Chondrocyte (in vitro differentiated cells): ENCODE measurements around the gene KCNQ5. TPM values are rescaled to one million over a fixed set of nuclear protein-coding genes. Genes with fewer than 3 reads are reported as not detected.
A peak's percentile ranks its signal among the peaks of the same experiment; 100 is the strongest.

Experiments used
- DNase-seq: peaks from one replicate; pipeline ENCODE4 v3.0.0; 2021; ENCODE audit warnings: mixed read lengths, low spot score
- H3K27ac Mint-ChIP-seq: one replicate; pipeline ENCODE4 v1.8.0; 2021; ENCODE audit warnings: mild to moderate bottlenecking, moderate library complexity, mixed read lengths; ENCODE audit not compliant: unreplicated experiment
- H3K27me3 Mint-ChIP-seq: 2 replicates; pipeline ENCODE4 v1.8.0; 2021; ENCODE audit warnings: low read depth, mixed read lengths
- H3K36me3 Mint-ChIP-seq: 2 replicates; pipeline ENCODE4 v1.8.0; 2021; ENCODE audit warnings: low read depth, mixed read lengths
- H3K4me1 Mint-ChIP-seq: 2 replicates; pipeline ENCODE4 v1.8.0; 2021; ENCODE audit warnings: low read depth, mild to moderate bottlenecking, mixed read lengths
- H3K4me3 Mint-ChIP-seq: one replicate; pipeline ENCODE4 v1.8.0; 2021; ENCODE audit warnings: mild to moderate bottlenecking, moderate library complexity, mixed read lengths; ENCODE audit not compliant: unreplicated experiment
- H3K9me3 Mint-ChIP-seq: 2 replicates; pipeline ENCODE4 v1.8.0; 2021; ENCODE audit warnings: low read depth, mixed read lengths
- total RNA-seq: library from RNA; stranded (reverse); gene quantifications from 3 replicates; pipeline ENCODE4 v1.2.1, GENCODE V29; 2021
- TF ChIP-seq, protein P1 (sequence below): fragments of 200-600 bp; sonication (generic); IDR thresholded peaks from 2 replicates; pipeline ENCODE4 v1.5.0; 2021; ENCODE audit warnings: antibody characterized with exemption, mild to moderate bottlenecking, moderate library complexity

The KCNQ5 gene
- total RNA-seq, 1 donor from 2014 or later, result 4.1 TPM

DNA sequence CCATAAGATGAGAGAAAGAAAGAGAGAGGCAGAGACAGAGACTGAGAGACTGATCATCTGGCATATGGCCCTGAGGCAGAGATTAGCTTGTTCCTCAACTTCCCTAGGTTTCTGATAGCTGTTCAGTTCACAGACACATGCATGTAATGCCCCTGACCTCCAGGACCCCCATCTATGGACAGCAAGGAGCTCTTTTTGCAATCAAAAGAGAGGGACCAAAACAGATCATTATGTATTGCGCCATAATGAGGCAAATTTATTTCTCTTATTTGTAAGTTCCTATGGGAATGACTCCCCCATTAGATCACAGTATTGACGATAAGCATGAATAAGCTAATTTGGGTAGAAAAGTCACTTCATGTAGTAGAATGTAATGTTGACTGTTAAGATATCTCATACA is 25.6 kb downstream of the KCNQ5 start:
- TF ChIP-seq, protein P1, sequence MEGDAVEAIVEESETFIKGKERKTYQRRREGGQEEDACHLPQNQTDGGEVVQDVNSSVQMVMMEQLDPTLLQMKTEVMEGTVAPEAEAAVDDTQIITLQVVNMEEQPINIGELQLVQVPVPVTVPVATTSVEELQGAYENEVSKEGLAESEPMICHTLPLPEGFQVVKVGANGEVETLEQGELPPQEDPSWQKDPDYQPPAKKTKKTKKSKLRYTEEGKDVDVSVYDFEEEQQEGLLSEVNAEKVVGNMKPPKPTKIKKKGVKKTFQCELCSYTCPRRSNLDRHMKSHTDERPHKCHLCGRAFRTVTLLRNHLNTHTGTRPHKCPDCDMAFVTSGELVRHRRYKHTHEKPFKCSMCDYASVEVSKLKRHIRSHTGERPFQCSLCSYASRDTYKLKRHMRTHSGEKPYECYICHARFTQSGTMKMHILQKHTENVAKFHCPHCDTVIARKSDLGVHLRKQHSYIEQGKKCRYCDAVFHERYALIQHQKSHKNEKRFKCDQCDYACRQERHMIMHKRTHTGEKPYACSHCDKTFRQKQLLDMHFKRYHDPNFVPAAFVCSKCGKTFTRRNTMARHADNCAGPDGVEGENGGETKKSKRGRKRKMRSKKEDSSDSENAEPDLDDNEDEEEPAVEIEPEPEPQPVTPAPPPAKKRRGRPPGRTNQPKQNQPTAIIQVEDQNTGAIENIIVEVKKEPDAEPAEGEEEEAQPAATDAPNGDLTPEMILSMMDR, result no peak
- H3K36me3 Mint-ChIP-seq, result no peaks in the 10 kb centered on the region
- no peaks in the 10 kb centered on the region for H3K9me3 Mint-ChIP-seq
- no peak overlapping the region for H3K27ac Mint-ChIP-seq
- no peak for DNase-seq
- no peak overlapping the region for H3K4me3 Mint-ChIP-seq
- no peaks in the 10 kb centered on the region for H3K27me3 Mint-ChIP-seq
- peaks cover 58% of the 10 kb centered on the region for H3K4me1 Mint-ChIP-seq

DNA sequence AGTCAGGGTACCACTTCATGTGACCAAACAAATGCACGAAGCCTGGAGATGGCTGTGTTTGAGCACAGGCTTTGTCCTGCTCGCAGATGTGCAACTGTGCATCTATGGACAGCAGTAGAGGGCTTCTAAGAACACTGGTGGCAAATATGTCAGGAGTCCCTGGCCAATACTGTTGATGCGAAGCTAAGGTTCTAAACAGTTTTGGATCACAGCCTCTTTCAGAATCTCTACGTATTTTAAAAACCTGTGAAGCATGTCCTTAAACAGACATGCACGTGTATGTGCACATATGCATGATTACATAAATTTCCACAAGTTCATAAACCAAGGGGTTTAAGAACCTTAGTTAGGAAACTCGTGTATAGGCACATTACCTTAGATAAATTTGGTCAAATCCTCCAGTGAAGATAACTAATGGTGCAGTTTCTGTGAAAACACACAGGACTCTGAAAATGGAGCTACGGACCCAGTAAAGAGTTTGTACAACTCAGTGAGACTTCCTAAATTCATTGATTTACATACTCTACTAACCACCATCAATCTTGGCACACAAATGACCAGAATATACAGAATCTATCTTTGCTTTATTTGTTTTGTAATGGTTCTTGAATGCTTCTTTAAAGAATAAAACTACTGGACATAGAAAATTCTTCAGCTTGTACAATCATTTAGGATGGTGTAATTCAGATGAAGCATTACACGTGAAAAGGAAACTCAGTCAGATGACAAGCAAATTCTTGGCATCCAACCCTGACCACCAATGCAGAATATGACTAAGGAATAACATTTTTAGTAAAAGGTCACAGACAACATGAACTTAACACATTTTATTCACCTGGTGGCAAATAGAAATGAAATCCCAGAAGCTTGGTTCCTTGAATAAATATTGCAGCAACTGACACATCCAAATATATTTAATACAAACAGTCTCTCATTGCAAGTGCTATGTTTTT is 27.4 kb downstream of the KCNQ5 start:
- Mint-ChIP-seq H3K27ac (peak overlapping the region; percentile 92), H3K27me3 (no peaks in the 10 kb centered on the region), H3K9me3 (no peaks in the 10 kb centered on the region), H3K4me1 (peaks cover 68% of the 10 kb centered on the region), H3K36me3 (no peaks in the 10 kb centered on the region), H3K4me3 (no peak overlapping the region)
- DNase-seq, result no peak
- TF ChIP-seq, protein P1, result peak; percentile 8

DNA sequence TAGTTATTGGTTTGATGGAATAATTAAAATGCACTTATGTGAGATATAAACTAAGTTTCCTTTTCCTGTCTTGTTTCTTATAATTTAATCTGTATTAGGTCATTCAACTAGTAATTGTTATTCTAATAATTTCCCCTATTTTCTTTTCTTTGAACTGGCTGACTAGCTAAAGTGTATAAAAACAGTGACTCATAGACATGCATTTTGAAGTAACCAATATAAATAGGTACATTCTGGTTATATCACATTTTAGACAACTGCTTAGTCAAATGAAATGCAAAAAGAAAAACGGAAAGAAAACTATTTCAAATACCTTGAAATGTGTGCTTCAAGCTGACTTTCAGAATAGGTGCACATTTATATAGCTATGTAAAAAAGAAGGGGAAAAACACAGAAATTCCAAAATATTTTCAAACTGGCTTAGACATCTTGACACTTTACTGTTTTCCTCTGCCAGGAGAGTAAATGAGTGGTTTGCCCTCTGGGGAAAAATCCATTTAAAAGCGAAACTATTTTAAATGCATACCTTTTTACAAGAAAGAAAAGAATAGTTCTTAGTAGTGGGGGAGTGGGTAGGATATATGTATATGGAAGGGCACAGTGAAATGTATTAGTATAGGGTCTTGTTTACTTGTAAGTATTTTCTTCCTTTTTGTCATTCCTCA is 28.3 kb downstream of the KCNQ5 start:
- Mint-ChIP-seq H3K27ac (peak overlapping the region; percentile 92), H3K4me3 (peak overlapping the region; percentile 25), H3K36me3 (no peaks in the 10 kb centered on the region), H3K27me3 (no peaks in the 10 kb centered on the region), H3K9me3 (no peaks in the 10 kb centered on the region), H3K4me1 (peaks cover 64% of the 10 kb centered on the region)
- no peak for DNase-seq
- TF ChIP-seq, protein P1, result no peak

DNA sequence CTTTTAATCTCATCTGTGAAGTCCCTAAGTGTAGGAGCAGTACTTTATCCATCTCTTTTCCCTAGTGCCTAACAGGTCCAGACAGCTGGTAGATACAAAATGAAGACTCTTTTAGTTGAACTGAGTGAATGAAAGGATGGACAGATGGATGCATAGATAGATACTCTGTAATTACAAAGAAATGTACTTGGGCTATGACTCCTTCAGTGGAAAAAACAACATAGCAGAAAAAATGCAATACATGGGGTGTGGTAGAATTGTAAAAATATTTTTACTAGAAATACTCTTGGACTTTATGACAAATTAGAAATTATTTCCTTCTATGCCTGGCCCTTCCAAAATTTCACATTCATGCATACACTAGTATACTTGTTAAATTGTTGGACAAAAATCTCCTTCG is 29.3 kb downstream of the KCNQ5 start:
- DNase-seq, result no peak
- H3K4me3 Mint-ChIP-seq, result no peak overlapping the region

More for the DNA sequence above, 29.3 kb downstream of the KCNQ5 start:
- H3K4me1 Mint-ChIP-seq, result peaks cover 64% of the 10 kb centered on the region
- no peaks in the 10 kb centered on the region for H3K27me3 Mint-ChIP-seq
- TF ChIP-seq, protein P1, result no peak
- peak overlapping the region; percentile 92 for H3K27ac Mint-ChIP-seq
- no peaks in the 10 kb centered on the region for H3K36me3 Mint-ChIP-seq
- no peaks in the 10 kb centered on the region for H3K9me3 Mint-ChIP-seq
